Measurements from ENCODE around the gene LZTS2. TPM values are rescaled to one million over a fixed set of nuclear protein-coding genes. Genes with fewer than 3 reads are reported as not detected.

LZTS2 gene
- total and polyA plus RNA-seq, 4 donors, result 15.1 to 37.9 (median 28.9) TPM

GRCh38 chr10:100997360-100998182 lies 2.0 kb upstream of the LZTS2 start:
- WGBS (ENCODE audit: insufficient coverage), result 1% methylated on average over 62 of the region's 66 CpGs

GRCh38 chr10:100998183-100998990 lies 1.2 kb upstream of the LZTS2 start:
- peaks cover 64% of the 10 kb centered on the region for H3K4me1 ChIP-seq (ENCODE audit: control insufficient read depth, insufficient read depth, low read length)
- 7% methylated on average over 20 of the region's 25 CpGs for WGBS (ENCODE audit: insufficient coverage)

More at GRCh38 chr10:100997360-100998182, 2.0 kb upstream of the LZTS2 start:
- Histone ChIP-seq H3K27me3 (ENCODE audit: control insufficient read depth, insufficient read depth, low read length) (peaks cover 7% of the 10 kb centered on the region), H3K36me3 (ENCODE audit: control insufficient read depth, insufficient read depth, low read length) (peaks cover 23% of the 10 kb centered on the region), H3K4me1 (ENCODE audit: control insufficient read depth, insufficient read depth, low read length) (peaks cover 63% of the 10 kb centered on the region), H3K9me3 (ENCODE audit: control insufficient read depth, insufficient read depth, low read length) (no peaks in the 10 kb centered on the region), H3K4me3 (ENCODE audit: low read depth, low read length) (peak overlapping the region; percentile 67), H3K27ac (ENCODE audit: low read depth, low read length) (peak overlapping the region; percentile 97)
- DNase-seq (ENCODE audit: low read depth in 4 of 6, low spot score in 6 of 6), result no peak

GRCh38 chr10:100998991-100999741 lies 442 bp upstream of the LZTS2 start:
- peak in 3 of 6 donors; percentile 70 to 94 (median 91) for DNase-seq (ENCODE audit: low read depth in 4 of 6, low spot score in 6 of 6)
- H3K27me3 ChIP-seq (ENCODE audit: control insufficient read depth, insufficient read depth, low read length), result peaks cover 7% of the 10 kb centered on the region
- H3K4me3 ChIP-seq (ENCODE audit: low read depth, low read length), result peak overlapping the region; percentile 67
- H3K9me3 ChIP-seq (ENCODE audit: control insufficient read depth, insufficient read depth, low read length), result no peaks in the 10 kb centered on the region
- WGBS (ENCODE audit: insufficient coverage), result 1% methylated on average over 83 of the region's 83 CpGs
- H3K27ac ChIP-seq (ENCODE audit: low read depth, low read length), result peak overlapping the region; percentile 97
- H3K4me1 ChIP-seq (ENCODE audit: control insufficient read depth, insufficient read depth, low read length), result peaks cover 62% of the 10 kb centered on the region
- H3K36me3 ChIP-seq (ENCODE audit: control insufficient read depth, insufficient read depth, low read length), result peaks cover 25% of the 10 kb centered on the region

More at GRCh38 chr10:100998183-100998990, 1.2 kb upstream of the LZTS2 start:
- Histone ChIP-seq H3K4me3 (ENCODE audit: low read depth, low read length) (peak overlapping the region; percentile 67), H3K27ac (ENCODE audit: low read depth, low read length) (peak overlapping the region; percentile 97), H3K27me3 (ENCODE audit: control insufficient read depth, insufficient read depth, low read length) (peaks cover 7% of the 10 kb centered on the region), H3K9me3 (ENCODE audit: control insufficient read depth, insufficient read depth, low read length) (no peaks in the 10 kb centered on the region), H3K36me3 (ENCODE audit: control insufficient read depth, insufficient read depth, low read length) (peaks cover 22% of the 10 kb centered on the region)
- peak in 3 of 6 donors; percentile 71 to 94 (median 89) for DNase-seq (ENCODE audit: low read depth in 4 of 6, low spot score in 6 of 6)

GRCh38 chr10:101000127-101000914 lies 713 bp downstream of the LZTS2 start:
- H3K4me3 ChIP-seq (ENCODE audit: low read depth, low read length), result peak overlapping the region; percentile 79
- H3K9me3 ChIP-seq (ENCODE audit: control insufficient read depth, insufficient read depth, low read length), result no peaks in the 10 kb centered on the region
- 4% methylated on average over 10 of the region's 19 CpGs for WGBS (ENCODE audit: insufficient coverage)
- DNase-seq (ENCODE audit: low read depth in 4 of 6, low spot score in 6 of 6), result peak in 2 of 6 donors; percentile 64 to 70
- H3K27me3 ChIP-seq (ENCODE audit: control insufficient read depth, insufficient read depth, low read length), result peaks cover 7% of the 10 kb centered on the region
- H3K27ac ChIP-seq (ENCODE audit: low read depth, low read length), result peak overlapping the region; percentile 95
- peaks cover 32% of the 10 kb centered on the region for H3K36me3 ChIP-seq (ENCODE audit: control insufficient read depth, insufficient read depth, low read length)
- peaks cover 62% of the 10 kb centered on the region for H3K4me1 ChIP-seq (ENCODE audit: control insufficient read depth, insufficient read depth, low read length)

GRCh38 chr10:101000915-101001658 lies 1.5 kb downstream of the LZTS2 start:
- H3K4me3 ChIP-seq (ENCODE audit: low read depth, low read length), result peak overlapping the region; percentile 79
- DNase-seq (ENCODE audit: low read depth in 4 of 6, low spot score in 6 of 6), result peak in 1 of 6 donors; percentile 71
- peaks cover 7% of the 10 kb centered on the region for H3K27me3 ChIP-seq (ENCODE audit: control insufficient read depth, insufficient read depth, low read length)

GRCh38 chr10:101001659-101002035 lies 2.0 kb downstream of the LZTS2 start:
- peaks cover 45% of the 10 kb centered on the region for H3K36me3 ChIP-seq (ENCODE audit: control insufficient read depth, insufficient read depth, low read length)
- peak overlapping the region; percentile 95 for H3K27ac ChIP-seq (ENCODE audit: low read depth, low read length)
- no peak overlapping the region for H3K4me3 ChIP-seq (ENCODE audit: low read depth, low read length)
- 46% methylated on average over 5 of the region's 5 CpGs for WGBS (ENCODE audit: insufficient coverage)
- H3K9me3 ChIP-seq (ENCODE audit: control insufficient read depth, insufficient read depth, low read length), result no peaks in the 10 kb centered on the region
- H3K27me3 ChIP-seq (ENCODE audit: control insufficient read depth, insufficient read depth, low read length), result peaks cover 4% of the 10 kb centered on the region
- no peak for DNase-seq (ENCODE audit: low read depth in 4 of 6, low spot score in 6 of 6)
- H3K4me1 ChIP-seq (ENCODE audit: control insufficient read depth, insufficient read depth, low read length), result peaks cover 64% of the 10 kb centered on the region

More at GRCh38 chr10:101000915-101001658, 1.5 kb downstream of the LZTS2 start:
- Histone ChIP-seq H3K36me3 (ENCODE audit: control insufficient read depth, insufficient read depth, low read length) (peaks cover 39% of the 10 kb centered on the region), H3K9me3 (ENCODE audit: control insufficient read depth, insufficient read depth, low read length) (no peaks in the 10 kb centered on the region), H3K27ac (ENCODE audit: low read depth, low read length) (peak overlapping the region; percentile 95), H3K4me1 (ENCODE audit: control insufficient read depth, insufficient read depth, low read length) (peaks cover 64% of the 10 kb centered on the region)
- 34% methylated on average over 7 of the region's 12 CpGs for WGBS (ENCODE audit: insufficient coverage)

- Histone ChIP-seq H3K27ac (ENCODE audit: low read depth, low read length) (no peak overlapping the region), H3K36me3 (ENCODE audit: control insufficient read depth, insufficient read depth, low read length) (peaks cover 53% of the 10 kb centered on the region), H3K4me3 (ENCODE audit: low read depth, low read length) (no peak overlapping the region), H3K9me3 (ENCODE audit: control insufficient read depth, insufficient read depth, low read length) (no peaks in the 10 kb centered on the region), H3K27me3 (ENCODE audit: control insufficient read depth, insufficient read depth, low read length) (no peaks in the 10 kb centered on the region), H3K4me1 (ENCODE audit: control insufficient read depth, insufficient read depth, low read length) (peaks cover 64% of the 10 kb centered on the region)
- WGBS (ENCODE audit: insufficient coverage), result 96% methylated on average over 10 of the region's 11 CpGs
- DNase-seq (ENCODE audit: low read depth in 4 of 6, low spot score in 6 of 6), result no peak
Observed at GRCh38 chr10:101002456-101002855, 2.8 kb downstream of the LZTS2 start.

GRCh38 chr10:101003639-101004206 lies 4.1 kb downstream of the LZTS2 start:
- Histone ChIP-seq H3K27me3 (ENCODE audit: control insufficient read depth, insufficient read depth, low read length) (no peaks in the 10 kb centered on the region), H3K4me1 (ENCODE audit: control insufficient read depth, insufficient read depth, low read length) (peaks cover 62% of the 10 kb centered on the region), H3K9me3 (ENCODE audit: control insufficient read depth, insufficient read depth, low read length) (no peaks in the 10 kb centered on the region), H3K36me3 (ENCODE audit: control insufficient read depth, insufficient read depth, low read length) (peaks cover 60% of the 10 kb centered on the region), H3K27ac (ENCODE audit: low read depth, low read length) (no peak overlapping the region), H3K4me3 (ENCODE audit: low read depth, low read length) (no peak overlapping the region)
- WGBS (ENCODE audit: insufficient coverage), result 96% methylated on average over 17 of the region's 18 CpGs
- DNase-seq (ENCODE audit: low read depth in 4 of 6, low spot score in 6 of 6), result no peak

Measured in spinal cord (tissue), 10 donors.